Testis (tissue), 3 donors: ENCODE results near the gene ANTXRL. TPM values are rescaled to one million over a fixed set of nuclear protein-coding genes. Genes with fewer than 3 reads are reported as not detected.
"Not testable (repeated sequence)": the region's sequence is repeated elsewhere in the genome, so short reads cannot be mapped to it uniquely, and the experiment has no call there.

Source experiments
- DNase-seq: peaks from one replicate; pipeline ENCODE4 v3.0.0-alpha.2; 2019
- H3K27ac ChIP-seq, 2 donors: fragments of 200-600 bp; sonication (generic); one replicate each; pipeline ENCODE4 v1.5.1; 2019
- H3K27me3 ChIP-seq: fragments of 200-600 bp; sonication (generic); one replicate; pipeline ENCODE4 v1.5.1; 2019
- H3K36me3 ChIP-seq: fragments of 200-600 bp; sonication (generic); one replicate; pipeline ENCODE4 v1.5.1; 2017; ENCODE audit warnings: low read depth; ENCODE audit errors: missing control alignments
- H3K4me1 ChIP-seq: fragments of 200-600 bp; sonication (generic); one replicate; pipeline ENCODE4 v1.5.1; 2019
- H3K4me3 ChIP-seq, 2 donors: fragments of 200-600 bp; sonication (generic); one replicate each; pipeline ENCODE4 v1.5.1; 2017 to 2019
- H3K9me3 ChIP-seq: fragments of 200-600 bp; sonication (generic); one replicate; pipeline ENCODE4 v1.5.1; 2017
- POLR2A ChIP-seq: fragments of 450-650 bp; IDR thresholded peaks from one replicate; pipeline ENCODE4 v1.6.1; 2017; ENCODE audit warnings: antibody characterized with exemption, mild to moderate bottlenecking, moderate library complexity
- WGBS, 2 donors: methylation state at CpG; one replicate each; pipeline ENCODE4 v1.1.5; 2018; 5-methylcytosine and 5-hydroxymethylcytosine counted together
- intact Hi-C: fragments of 100-400 bp; cut with DNase I; formaldehyde crosslinking; loops from one replicate; pipeline ENCODE4 v1.15.1; 2023; ENCODE audit warnings: low total_unique reads
- polyA plus RNA-seq: library from polyadenylated mRNA; stranded (reverse); fragments of 350-450 nt; fragmentation: Illumina TruSeq; extraction: RNeasy Lipid Tissue Mini Kit (QIAGEN cat#74804); gene quantifications from one replicate; pipeline ENCODE4 v1.2.3, GENCODE V29; 2014; ENCODE audit warnings: low read depth, low replicate concordance; ENCODE audit not compliant: insufficient read depth
- total RNA-seq, 2 donors: library from RNA; depleted of rRNA; stranded (reverse); fragments of >200 nt; gene quantifications; one replicate each; pipeline ENCODE4 v1.2.3, GENCODE V29; 2016
- TF ChIP-seq, protein P1 (sequence below), 3 experiments: fragments of 450-650 bp in 2 of 3; fragments of 200-600 bp in 1 of 3; sonication (generic) in 1 of 3; IDR thresholded peaks; one replicate each; pipeline ENCODE4 v1.5.1; 2016 to 2019; ENCODE audit warnings: antibody characterized with exemption in 3 of 3, mild to moderate bottlenecking in 2 of 3, moderate library complexity in 1 of 3

ANTXRL gene
- total and polyA plus RNA-seq, 3 donors from 2014 or later, result 10.7 to 26.5 (median 23.7) TPM

GRCh38 chr10:46314071-46314470 lies 27.3 kb downstream of the ANTXRL start:
- 90 to 100% methylated on average over 4 to 8 of the region's 8 CpGs for WGBS, 2 donors
- H3K9me3 ChIP-seq, result no peaks in the 10 kb centered on the region
- DNase-seq, result no peak

DNA sequence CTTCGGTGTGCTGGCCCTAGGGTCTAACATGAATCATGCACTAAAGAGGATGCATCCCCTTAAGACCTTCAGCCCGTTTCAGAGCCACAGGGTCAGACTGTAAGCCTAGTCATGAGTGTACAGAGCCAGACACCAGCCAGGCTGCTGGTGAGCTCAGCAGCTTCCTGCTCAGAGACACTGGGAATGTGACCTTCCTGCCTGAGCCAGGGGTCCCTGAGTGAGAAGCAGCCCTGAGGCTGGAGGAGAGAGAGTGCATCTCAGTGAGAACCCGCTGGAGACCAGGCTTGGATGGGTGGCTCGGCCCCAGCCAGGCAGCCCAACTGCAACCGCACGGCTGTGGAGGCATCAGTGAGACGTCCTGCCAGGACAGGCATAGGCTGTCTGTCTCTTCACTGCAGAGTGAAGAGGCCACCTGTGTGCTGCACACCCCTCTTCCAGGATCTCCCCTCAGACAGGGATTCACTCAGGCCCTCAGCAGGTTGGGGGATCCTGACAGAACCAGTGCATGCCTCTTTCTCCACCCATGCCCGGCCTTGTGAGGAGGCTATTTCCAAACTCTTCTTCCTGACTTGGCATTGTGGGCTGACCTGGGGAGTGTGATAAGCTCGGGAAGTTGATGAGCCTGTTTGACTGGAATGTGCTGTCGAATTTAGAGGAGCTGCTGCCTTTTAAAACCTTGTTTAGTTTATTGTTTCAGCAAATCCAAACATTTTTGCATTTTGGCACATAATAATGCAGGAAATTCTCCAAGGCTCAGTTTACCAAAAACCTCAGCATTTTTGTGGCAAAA lies 28.5 kb downstream of the ANTXRL start:
- H3K4me1 ChIP-seq, H3K4me3 ChIP-seq, H3K36me3 ChIP-seq, H3K9me3 ChIP-seq, H3K27me3 ChIP-seq, intact Hi-C loops, H3K27ac ChIP-seq, DNase-seq: not testable (repeated sequence)
- 80 to 84% methylated on average over 5 to 10 of the region's 10 CpGs for WGBS, 2 donors

More at GRCh38 chr10:46314071-46314470, 27.3 kb downstream of the ANTXRL start:
- intact Hi-C loops, result no loop called here
- Histone ChIP-seq H3K27ac (no peak overlapping the region), H3K36me3 (no peaks in the 10 kb centered on the region), H3K27me3 (no peaks in the 10 kb centered on the region), H3K4me3 (no peak overlapping the region), H3K4me1 (no peaks in the 10 kb centered on the region)
- no peak for TF ChIP-seq POLR2A
- TF ChIP-seq, protein P1, sequence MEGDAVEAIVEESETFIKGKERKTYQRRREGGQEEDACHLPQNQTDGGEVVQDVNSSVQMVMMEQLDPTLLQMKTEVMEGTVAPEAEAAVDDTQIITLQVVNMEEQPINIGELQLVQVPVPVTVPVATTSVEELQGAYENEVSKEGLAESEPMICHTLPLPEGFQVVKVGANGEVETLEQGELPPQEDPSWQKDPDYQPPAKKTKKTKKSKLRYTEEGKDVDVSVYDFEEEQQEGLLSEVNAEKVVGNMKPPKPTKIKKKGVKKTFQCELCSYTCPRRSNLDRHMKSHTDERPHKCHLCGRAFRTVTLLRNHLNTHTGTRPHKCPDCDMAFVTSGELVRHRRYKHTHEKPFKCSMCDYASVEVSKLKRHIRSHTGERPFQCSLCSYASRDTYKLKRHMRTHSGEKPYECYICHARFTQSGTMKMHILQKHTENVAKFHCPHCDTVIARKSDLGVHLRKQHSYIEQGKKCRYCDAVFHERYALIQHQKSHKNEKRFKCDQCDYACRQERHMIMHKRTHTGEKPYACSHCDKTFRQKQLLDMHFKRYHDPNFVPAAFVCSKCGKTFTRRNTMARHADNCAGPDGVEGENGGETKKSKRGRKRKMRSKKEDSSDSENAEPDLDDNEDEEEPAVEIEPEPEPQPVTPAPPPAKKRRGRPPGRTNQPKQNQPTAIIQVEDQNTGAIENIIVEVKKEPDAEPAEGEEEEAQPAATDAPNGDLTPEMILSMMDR (IDR thresholded peaks at IDR 0.05), result no peak

- intact Hi-C loops, result no loop called here
- H3K4me3 ChIP-seq, result no peak overlapping the region
These were observed 30.6 kb downstream of the ANTXRL start for GRCh38 chr10:46317370-46317769.

GRCh38 chr10:46317889-46318288 lies 31.1 kb downstream of the ANTXRL start:
- no peaks in the 10 kb centered on the region for H3K36me3 ChIP-seq
- no peak for DNase-seq
- H3K4me3 ChIP-seq, result no peak overlapping the region
- intact Hi-C loops, result no loop called here
- H3K9me3 ChIP-seq, result no peaks in the 10 kb centered on the region
- no peak overlapping the region for H3K27ac ChIP-seq
- H3K4me1 ChIP-seq, result no peaks in the 10 kb centered on the region
- 87 to 98% methylated on average over 2 of the region's 2 CpGs for WGBS, 2 donors
- TF ChIP-seq, protein P1 (IDR thresholded peaks at IDR 0.05), result no peak
- TF ChIP-seq POLR2A, result no peak
- no peaks in the 10 kb centered on the region for H3K27me3 ChIP-seq

More at GRCh38 chr10:46317370-46317769, 30.6 kb downstream of the ANTXRL start:
- WGBS, 2 donors, result 73 to 76% methylated on average over 5 of the region's 5 CpGs
- Histone ChIP-seq H3K9me3 (no peaks in the 10 kb centered on the region), H3K36me3 (no peaks in the 10 kb centered on the region), H3K27ac (no peak overlapping the region), H3K27me3 (no peaks in the 10 kb centered on the region), H3K4me1 (no peaks in the 10 kb centered on the region)
- TF ChIP-seq POLR2A, result no peak
- TF ChIP-seq, protein P1 (IDR thresholded peaks at IDR 0.05), result no peak
- DNase-seq, result no peak

- 34 to 50% methylated on average over 4 of the region's 4 CpGs for WGBS, 2 donors
- no peaks in the 10 kb centered on the region for H3K4me1 ChIP-seq
- TF ChIP-seq, protein P1 (IDR thresholded peaks at IDR 0.05), result no peak
- TF ChIP-seq POLR2A, result no peak
- no peak for DNase-seq
- H3K27ac ChIP-seq, result no peak overlapping the region
- no peaks in the 10 kb centered on the region for H3K36me3 ChIP-seq
- no peak overlapping the region for H3K4me3 ChIP-seq
- no peaks in the 10 kb centered on the region for H3K27me3 ChIP-seq
- H3K9me3 ChIP-seq, result no peaks in the 10 kb centered on the region
- intact Hi-C loops, result no loop called here
These were observed 32.0 kb downstream of the ANTXRL start for GRCh38 chr10:46318799-46319198.
